HEK293 (cell line): ENCODE data around the gene MRPL55.
A peak's percentile ranks its signal among the peaks of the same experiment; 100 is the strongest.

ENCODE experiments used
- BCL11B ChIP-seq: fragments of 450-650 bp; formaldehyde crosslinking; IDR thresholded peaks from 2 replicates; pipeline ENCODE4 v1.5.1; 2016; ENCODE audit warnings: low read depth, missing biosample characterization, missing genetic modification characterization
- BCL6B ChIP-seq: fragments of 450-650 bp; formaldehyde crosslinking; IDR thresholded peaks from 2 replicates; pipeline ENCODE4 v1.5.1; 2017; ENCODE audit warnings: missing biosample characterization, missing genetic modification characterization
- KLF9 ChIP-seq: fragments of 450-650 bp; formaldehyde crosslinking; IDR thresholded peaks from 2 replicates; pipeline ENCODE4 v1.5.1; 2016; ENCODE audit warnings: missing biosample characterization, missing genetic modification characterization, low read depth
- MYNN ChIP-seq: fragments of 450-650 bp; formaldehyde crosslinking; IDR thresholded peaks from 2 replicates; pipeline ENCODE4 v1.5.1; 2016; ENCODE audit warnings: missing biosample characterization, missing genetic modification characterization, borderline replicate concordance
- RBAK ChIP-seq: fragments of 450-650 bp; formaldehyde crosslinking; IDR thresholded peaks from 2 replicates; pipeline ENCODE4 v1.5.1; 2016; ENCODE audit warnings: missing biosample characterization, missing genetic modification characterization
- REST ChIP-seq: fragments of 450-650 bp; formaldehyde crosslinking; IDR thresholded peaks from 2 replicates; pipeline ENCODE4 v1.5.1; 2016; ENCODE audit warnings: missing biosample characterization, missing genetic modification characterization
- TSHZ1 ChIP-seq: fragments of 450-650 bp; formaldehyde crosslinking; IDR thresholded peaks from 2 replicates; pipeline ENCODE4 v1.5.1; 2016; ENCODE audit warnings: missing biosample characterization, missing genetic modification characterization, borderline replicate concordance
- ZBTB10 ChIP-seq: fragments of 450-650 bp; formaldehyde crosslinking; IDR thresholded peaks from 2 replicates; pipeline ENCODE4 v1.5.1; 2016; ENCODE audit warnings: missing biosample characterization, missing genetic modification characterization
- ZBTB7A ChIP-seq: fragments of 450-650 bp; formaldehyde crosslinking; IDR thresholded peaks from 2 replicates; pipeline ENCODE4 v1.5.1; 2016; ENCODE audit warnings: low read depth, missing biosample characterization, missing genetic modification characterization
- ZFP3 ChIP-seq: fragments of 450-650 bp; formaldehyde crosslinking; IDR thresholded peaks from 2 replicates; pipeline ENCODE4 v1.5.1; 2016; ENCODE audit warnings: low read depth, missing biosample characterization, missing genetic modification characterization
- ZNF132 ChIP-seq: fragments of 450-650 bp; formaldehyde crosslinking; IDR thresholded peaks from 2 replicates; pipeline ENCODE4 v1.5.1; 2017; ENCODE audit warnings: missing biosample characterization, missing genetic modification characterization, borderline replicate concordance
- ZNF214 ChIP-seq: fragments of 450-650 bp; formaldehyde crosslinking; IDR thresholded peaks from 2 replicates; pipeline ENCODE4 v1.5.1; 2017; ENCODE audit warnings: missing biosample characterization, mild to moderate bottlenecking, missing genetic modification characterization, borderline replicate concordance
- ZNF26 ChIP-seq: fragments of 450-650 bp; formaldehyde crosslinking; IDR thresholded peaks from 2 replicates; pipeline ENCODE4 v1.5.1; 2016; ENCODE audit warnings: missing biosample characterization, missing genetic modification characterization
- ZNF354C ChIP-seq: fragments of 450-650 bp; formaldehyde crosslinking; IDR thresholded peaks from 2 replicates; pipeline ENCODE4 v1.5.1; 2016; ENCODE audit warnings: missing biosample characterization, missing genetic modification characterization, low read depth, borderline replicate concordance
- ZNF501 ChIP-seq: fragments of 450-650 bp; formaldehyde crosslinking; IDR thresholded peaks from 2 replicates; pipeline ENCODE4 v1.5.1; 2016; ENCODE audit warnings: missing biosample characterization, missing genetic modification characterization
- ZNF529 ChIP-seq: fragments of 450-650 bp; formaldehyde crosslinking; IDR thresholded peaks from 2 replicates; pipeline ENCODE4 v1.5.1; 2017; ENCODE audit warnings: missing genetic modification characterization, missing biosample characterization; ENCODE audit not compliant: insufficient replicate concordance
- ZNF610 ChIP-seq: fragments of 450-650 bp; formaldehyde crosslinking; IDR thresholded peaks from 2 replicates; pipeline ENCODE4 v1.5.1; 2016; ENCODE audit warnings: missing biosample characterization, missing genetic modification characterization, borderline replicate concordance
- ZNF623 ChIP-seq: fragments of 450-650 bp; formaldehyde crosslinking; IDR thresholded peaks from 2 replicates; pipeline ENCODE4 v1.5.1; 2016; ENCODE audit warnings: missing biosample characterization, missing genetic modification characterization
- ZNF701 ChIP-seq: fragments of 450-650 bp; formaldehyde crosslinking; IDR thresholded peaks from 2 replicates; pipeline ENCODE4 v1.5.1; 2016; ENCODE audit warnings: missing biosample characterization, missing genetic modification characterization
- ZNF768 ChIP-seq: fragments of 450-650 bp; formaldehyde crosslinking; IDR thresholded peaks from 2 replicates; pipeline ENCODE4 v1.5.1; 2018; ENCODE audit warnings: missing biosample characterization, mild to moderate bottlenecking, missing genetic modification characterization
- ZNF830 ChIP-seq: fragments of 450-650 bp; IDR thresholded peaks from 2 replicates; pipeline ENCODE4 v1.5.0; 2018; ENCODE audit warnings: missing biosample characterization, missing genetic modification characterization, low read depth, mild to moderate bottlenecking, moderate library complexity
- ZNF837 ChIP-seq: fragments of 450-650 bp; formaldehyde crosslinking; IDR thresholded peaks from 2 replicates; pipeline ENCODE4 v1.5.1; 2016; ENCODE audit warnings: missing biosample characterization, missing genetic modification characterization
- ZSCAN16 ChIP-seq: fragments of 450-650 bp; formaldehyde crosslinking; IDR thresholded peaks from 2 replicates; pipeline ENCODE4 v1.5.1; 2016; ENCODE audit warnings: missing biosample characterization, missing genetic modification characterization
- ZSCAN5A ChIP-seq: fragments of 450-650 bp; formaldehyde crosslinking; IDR thresholded peaks from 2 replicates; pipeline ENCODE4 v1.5.1; 2016; ENCODE audit warnings: missing biosample characterization, missing genetic modification characterization

The MRPL55 gene

GRCh38 chr1:228082918-228083870 is 25.9 kb downstream of the MRPL55 start (continued):
- TF ChIP-seq ZNF214 (tag by site-specific recombination) (no peak), BCL11B (tag by site-specific recombination) (no peak; the same call in 1 of the 2 replicates), ZNF701 (tag by site-specific recombination) (no peak), ZNF610 (no peak), ZNF623 (tag by site-specific recombination) (peak; percentile 14; the same call in 1 of the 2 replicates), ZSCAN5A (tag by site-specific recombination) (no peak), ZNF529 (tag by site-specific recombination) (no peak), ZNF837 (tag by site-specific recombination) (no peak), REST (peak; percentile 79), ZBTB10 (tag by site-specific recombination) (no peak), BCL6B (tag by site-specific recombination) (no peak), ZNF354C (tag by site-specific recombination) (no peak), ZBTB7A (no peak), ZNF830 (tag by site-specific recombination) (no peak), TSHZ1 (tag by site-specific recombination) (no peak), RBAK (tag by site-specific recombination) (no peak), ZNF768 (no peak), ZNF501 (tag by site-specific recombination) (peak; percentile 55; the same call in 1 of the 2 replicates), ZFP3 (tag by site-specific recombination) (no peak), ZSCAN16 (no peak), ZNF132 (no peak), ZNF26 (tag by site-specific recombination) (no peak), KLF9 (tag by site-specific recombination) (no peak), MYNN (tag by site-specific recombination) (no peak)
